T-helper 1 cell (primary cell): ENCODE measurements around the gene HCAR1.
A peak's percentile ranks its signal among the peaks of the same experiment; 100 is the strongest.
"Not testable (repeated sequence)": the region's sequence is repeated elsewhere in the genome, so short reads cannot be mapped to it uniquely, and the experiment has no call there.

Source experiments
- DNase-seq, 5 donors: peaks; one replicate each; pipeline ENCODE4 v3.0.0-alpha.2; 2012 to 2020
- total RNA-seq, 4 donors: gene quantifications; one replicate each; lab custom pipeline; 2026; lab: John Stamatoyannopoulos, UW

HCAR1 gene
- total RNA-seq = 0 to 0.54 (median 0.12) reads per million in 4 donors

DNA sequence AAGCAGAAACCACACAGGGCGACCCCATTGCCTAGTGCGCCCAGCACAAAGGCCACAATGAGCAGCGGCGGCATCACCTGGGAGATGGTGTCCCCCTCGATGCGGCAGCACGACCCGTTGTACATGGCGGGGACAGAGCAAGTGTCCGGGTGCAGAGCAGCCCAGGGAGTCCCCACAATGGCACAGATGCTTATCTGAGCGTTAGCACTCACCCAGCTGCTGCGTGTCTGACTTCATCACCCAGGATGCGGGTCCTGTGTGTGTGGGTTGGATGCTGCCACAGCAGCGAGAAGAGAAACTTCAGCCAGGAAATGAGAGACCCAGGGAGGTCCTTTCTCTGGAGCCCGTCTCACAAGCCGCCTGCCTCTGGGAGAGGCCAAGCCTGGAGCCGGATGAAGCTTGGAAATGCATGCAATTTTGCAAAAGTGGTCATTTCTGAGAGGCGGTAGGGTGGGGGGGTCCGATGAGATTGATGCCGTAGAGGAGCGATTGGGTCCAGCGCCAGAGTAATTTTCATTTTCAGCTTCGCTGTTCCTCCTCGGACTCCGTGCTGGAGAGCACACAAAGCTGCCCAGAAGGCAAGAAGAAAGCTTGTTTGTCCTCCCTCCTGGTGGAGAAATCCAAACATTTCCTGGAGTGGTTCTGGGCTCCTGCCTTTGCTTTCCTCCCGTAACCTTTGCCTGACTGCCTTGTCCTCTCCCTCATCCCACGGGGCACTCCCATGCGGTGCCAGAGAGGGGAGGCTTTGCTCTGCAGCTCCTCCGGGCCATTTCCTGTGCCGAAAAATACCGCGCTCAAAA is at the start of gene HCAR1:
HCAR1 (minus strand) TSS at position 630 of the 800 bp plus-strand sequence; CDS start at position 125, 505 bp downstream.
- DNase-seq = peak in 3 of 5 donors; percentile 5 to 87 (median 6)

DNA sequence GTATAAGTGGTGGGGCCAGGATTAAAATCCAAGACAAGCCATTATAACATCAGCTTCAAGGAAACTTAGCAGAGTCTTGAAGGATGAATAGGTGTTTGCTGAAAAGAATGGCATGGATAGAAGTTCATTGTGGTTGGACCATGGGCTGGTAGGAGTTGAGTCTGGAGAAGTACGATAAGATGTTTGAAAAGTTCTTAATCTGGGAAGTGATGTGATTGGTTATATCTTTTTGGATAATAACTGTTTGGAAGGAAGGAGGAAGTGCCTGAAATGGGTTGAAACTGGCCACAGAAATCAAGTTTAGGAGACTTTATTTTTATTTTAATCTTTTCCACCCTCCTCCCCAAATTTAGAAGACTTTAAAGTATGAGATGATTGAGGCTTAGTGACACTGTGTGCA is 26.9 kb upstream of the HCAR1 start:
- DNase-seq = no peak

DNA sequence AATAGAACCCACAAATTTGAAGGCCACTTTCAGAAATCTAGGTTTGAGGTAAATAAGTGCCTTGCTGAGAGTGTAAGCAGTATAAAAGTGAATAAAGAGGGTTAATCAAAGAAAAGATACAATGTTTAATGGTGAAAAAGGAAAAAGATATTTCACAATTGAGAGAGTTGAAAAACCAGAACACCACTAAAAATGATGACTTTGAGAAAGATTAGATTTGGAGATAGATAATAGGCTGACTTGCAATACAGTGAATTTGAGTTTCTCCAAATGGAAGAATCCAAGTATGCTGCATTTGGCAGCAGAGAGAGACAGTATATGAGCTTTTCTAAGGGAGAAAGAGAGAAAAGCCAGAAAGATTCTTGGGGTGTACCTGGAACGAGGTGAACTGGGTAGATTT is 24.1 kb upstream of the HCAR1 start:
- no peak for DNase-seq

DNA sequence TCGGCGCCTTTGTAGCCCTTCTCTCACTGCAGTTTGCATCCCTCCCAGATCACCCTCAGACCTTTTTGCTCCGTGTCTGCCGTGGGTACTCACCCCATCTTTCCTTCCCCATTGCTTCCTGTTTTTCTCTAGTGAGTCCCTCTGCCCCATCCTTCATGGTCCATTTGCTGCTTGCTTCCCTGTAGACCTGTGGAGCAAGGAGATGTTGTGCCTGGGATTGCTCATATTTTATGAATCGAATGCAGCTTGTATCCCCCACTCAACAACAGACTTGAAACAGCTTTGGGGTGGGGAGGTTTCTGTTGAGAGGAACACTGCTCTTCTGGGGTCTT is 22.6 kb upstream of the HCAR1 start:
- no peak for DNase-seq

DNA sequence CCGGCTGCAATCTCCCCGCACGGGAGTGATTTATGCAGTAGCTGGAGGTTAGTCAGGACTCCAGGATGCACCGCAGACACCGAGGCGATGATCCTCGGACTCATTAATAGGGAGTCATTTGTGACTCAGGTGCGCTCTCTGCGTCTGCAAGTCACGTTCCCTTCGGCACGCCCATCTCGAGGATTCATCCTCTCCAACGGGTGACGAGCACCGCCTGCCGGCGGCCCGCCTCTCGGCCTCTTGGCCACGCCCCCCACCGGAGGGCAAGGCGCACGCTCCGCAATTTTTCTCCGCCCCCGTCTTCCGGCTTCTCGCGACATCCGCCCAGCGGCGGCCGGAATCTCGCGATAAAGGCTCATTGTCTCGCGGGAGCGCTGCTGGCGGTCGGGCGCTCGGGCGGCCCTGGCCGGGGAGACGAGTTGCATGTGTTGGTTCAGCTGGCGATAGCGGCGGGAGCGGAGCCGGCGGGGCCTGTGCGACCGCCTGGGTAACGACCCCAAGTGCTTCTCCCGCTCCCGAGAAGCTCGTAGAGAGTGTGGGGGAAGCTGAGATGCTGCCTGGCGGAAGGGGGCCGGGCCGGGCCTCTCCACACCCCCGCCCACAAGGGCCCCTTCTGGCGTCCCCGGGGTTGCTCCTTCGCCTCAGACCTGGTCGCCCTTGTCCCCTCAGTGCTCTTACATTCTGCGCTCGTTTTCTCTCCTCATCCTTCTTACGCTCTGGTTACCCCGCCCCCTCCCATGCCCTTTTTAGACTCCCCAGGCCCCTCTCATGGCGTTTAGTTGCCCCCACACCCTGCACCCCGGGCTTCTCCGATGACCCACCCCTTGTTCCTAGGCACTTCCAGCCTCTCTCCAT is 22.0 kb upstream of the HCAR1 start, which contains the start of gene DENR:
DENR (plus strand) TSS at position 361 of the 855 bp plus-strand sequence. CDS start 878 bp downstream, outside the sequence.
- peak; percentile 98 to 99 (median 99) for DNase-seq

- not testable (repeated sequence) for DNase-seq
Observed at GRCh38 chr12:122750781-122751515, 20.3 kb upstream of the HCAR1 start.

DNA sequence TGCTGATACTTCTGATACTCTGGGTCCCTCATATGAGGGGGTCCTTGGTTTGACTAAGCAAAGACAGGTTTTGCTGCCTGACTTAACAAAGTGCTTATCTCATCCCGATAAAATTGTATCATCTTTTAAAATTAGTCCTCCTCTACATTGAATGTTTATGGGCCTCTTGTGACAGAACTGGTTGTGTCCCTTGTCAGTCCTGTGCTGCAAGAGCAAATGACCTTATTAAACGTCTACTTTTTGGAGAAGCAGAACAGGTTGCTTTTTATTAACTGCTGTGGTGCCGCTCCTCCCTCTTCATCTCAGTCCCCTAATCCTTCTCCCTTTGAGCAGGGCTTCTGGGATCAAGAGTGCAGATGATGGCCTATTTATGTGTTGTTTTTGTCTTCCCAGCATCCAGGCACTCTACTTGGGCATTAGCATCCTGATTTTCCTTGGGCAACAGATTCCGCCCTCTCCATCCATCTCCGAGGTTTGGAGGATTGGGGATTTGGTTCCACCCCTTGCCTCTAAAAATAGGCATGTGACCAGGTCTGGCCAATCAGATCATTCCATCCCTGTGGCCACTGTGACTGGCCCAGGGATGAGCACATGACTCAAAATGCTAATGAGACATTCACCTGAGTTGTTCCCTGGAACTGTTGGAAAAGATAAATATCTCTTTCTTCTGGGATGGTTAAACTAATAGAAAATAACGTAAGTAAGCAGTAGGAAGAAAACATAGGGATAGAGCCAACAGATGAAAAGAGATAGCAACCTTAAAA is 19.1 kb upstream of the HCAR1 start:
- DNase-seq = no peak

DNA sequence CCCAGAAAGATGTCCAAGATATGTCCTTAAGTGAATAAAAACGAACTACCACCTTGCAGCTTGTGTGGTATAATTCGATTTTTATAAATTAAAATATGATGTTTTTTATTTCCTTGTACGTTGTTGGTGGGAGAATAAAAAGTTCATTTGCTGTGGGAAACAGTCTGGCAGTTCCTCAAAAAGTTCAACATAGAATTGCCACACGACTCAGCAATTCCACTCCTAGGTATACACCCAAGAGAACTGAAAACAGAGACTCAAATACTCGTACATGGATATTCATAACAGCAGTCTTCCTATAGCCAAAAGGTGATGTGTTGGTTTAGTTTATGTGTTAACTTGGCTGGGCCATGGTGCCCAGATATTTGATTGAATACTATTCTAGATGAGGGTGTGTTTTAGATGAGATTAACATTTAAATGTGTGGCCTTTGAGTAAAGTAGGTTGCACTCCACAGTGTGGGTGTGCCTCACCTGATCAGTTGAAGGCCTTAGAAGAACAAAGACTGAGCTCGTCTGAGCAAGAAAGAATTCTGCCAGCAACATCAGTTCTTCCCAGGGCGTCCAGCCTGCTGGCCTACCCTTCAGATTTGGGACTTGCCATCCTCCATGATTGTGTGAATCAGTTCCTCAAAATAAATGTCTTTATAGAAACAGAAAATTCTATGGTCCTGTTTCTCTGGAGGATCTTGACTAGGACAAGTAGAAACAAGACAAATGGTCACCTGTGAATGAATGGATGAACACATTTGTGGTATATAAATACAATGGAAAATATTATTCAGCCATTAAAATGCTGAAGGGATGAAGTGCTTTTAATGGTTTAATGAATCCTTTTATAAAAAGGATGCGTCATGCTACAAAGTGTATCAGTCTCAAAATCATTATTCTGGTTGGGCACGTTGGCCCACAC is 16.8 kb upstream of the HCAR1 start:
- DNase-seq = no peak

GRCh38 chr12:122743895-122744525 is 13.4 kb upstream of the HCAR1 start:
- DNase-seq = no peak

- DNase-seq = no peak
Observed at GRCh38 chr12:122740351-122740750, 9.7 kb upstream of the HCAR1 start.

- DNase-seq = no peak
Observed at GRCh38 chr12:122738571-122738970, 7.9 kb upstream of the HCAR1 start.

- DNase-seq = no peak
Observed at GRCh38 chr12:122732611-122733010, 2.0 kb upstream of the HCAR1 start.

- peak in 1 of 5 donors; percentile 33 for DNase-seq
Observed at GRCh38 chr12:122732170-122732569, 1.5 kb upstream of the HCAR1 start.

DNA sequence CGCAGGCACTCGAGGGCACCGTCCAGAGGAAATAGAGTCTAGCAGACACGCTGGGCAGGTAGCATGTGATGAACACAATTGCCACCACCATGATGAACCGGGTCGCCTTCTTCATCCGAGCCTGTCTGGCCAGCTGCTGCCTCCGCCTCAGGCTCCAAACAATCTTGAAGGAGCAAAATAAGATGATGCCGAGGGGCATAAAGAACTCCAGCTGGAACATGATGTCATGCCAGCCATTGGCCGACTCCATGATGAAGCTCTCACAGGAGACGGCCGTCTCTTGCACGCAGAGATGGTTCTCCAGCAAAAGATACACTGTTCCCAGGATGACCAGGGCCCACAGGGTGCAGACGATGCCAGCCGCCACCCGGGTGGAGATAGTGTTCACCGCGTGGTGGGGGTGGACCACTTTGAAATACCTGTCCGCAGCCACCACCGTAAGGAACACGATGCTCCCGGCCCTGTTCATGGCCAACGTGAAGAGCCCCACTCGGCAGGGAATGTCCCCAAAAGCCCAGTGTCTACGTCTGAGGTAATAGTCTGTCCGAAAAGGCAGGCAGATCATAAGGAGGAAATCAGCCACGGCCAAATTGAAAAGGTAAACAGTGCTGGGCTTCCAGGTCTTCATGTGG is 945 bp downstream of the HCAR1 start:
- DNase-seq = no peak

- DNase-seq = peak in 1 of 5 donors; percentile 33
Observed at GRCh38 chr12:122726080-122726558, 4.5 kb downstream of the HCAR1 start.

DNA sequence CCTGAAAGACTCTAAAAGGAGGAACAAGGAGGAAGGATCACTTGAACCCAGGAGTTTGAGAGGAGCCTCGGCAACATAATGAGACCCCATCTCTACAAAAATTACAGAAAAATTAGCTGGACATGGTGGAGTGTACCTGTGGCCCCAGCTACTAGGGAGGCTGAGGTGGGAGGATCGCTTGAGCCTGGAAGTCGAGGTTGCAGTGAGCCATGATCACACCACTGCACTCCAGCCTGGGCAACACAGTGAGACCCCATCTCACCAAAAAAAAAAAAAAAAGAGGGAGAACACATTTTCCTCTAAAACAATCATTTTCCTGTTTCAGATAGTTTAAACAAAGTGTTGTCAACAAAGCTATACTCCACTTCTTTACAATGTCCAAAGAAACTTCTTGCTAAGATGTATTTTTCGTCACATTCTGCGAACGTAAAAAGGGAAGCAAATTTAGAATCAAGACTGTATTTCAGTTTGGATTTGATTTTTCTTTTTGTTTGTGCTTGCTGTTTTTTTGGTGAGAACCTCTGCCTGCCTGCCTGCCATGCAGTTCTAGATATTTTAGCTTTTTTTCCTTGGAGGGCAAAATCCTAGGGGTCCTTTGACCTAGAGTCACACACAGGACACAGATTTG is 5.1 kb downstream of the HCAR1 start:
- no peak for DNase-seq

DNA sequence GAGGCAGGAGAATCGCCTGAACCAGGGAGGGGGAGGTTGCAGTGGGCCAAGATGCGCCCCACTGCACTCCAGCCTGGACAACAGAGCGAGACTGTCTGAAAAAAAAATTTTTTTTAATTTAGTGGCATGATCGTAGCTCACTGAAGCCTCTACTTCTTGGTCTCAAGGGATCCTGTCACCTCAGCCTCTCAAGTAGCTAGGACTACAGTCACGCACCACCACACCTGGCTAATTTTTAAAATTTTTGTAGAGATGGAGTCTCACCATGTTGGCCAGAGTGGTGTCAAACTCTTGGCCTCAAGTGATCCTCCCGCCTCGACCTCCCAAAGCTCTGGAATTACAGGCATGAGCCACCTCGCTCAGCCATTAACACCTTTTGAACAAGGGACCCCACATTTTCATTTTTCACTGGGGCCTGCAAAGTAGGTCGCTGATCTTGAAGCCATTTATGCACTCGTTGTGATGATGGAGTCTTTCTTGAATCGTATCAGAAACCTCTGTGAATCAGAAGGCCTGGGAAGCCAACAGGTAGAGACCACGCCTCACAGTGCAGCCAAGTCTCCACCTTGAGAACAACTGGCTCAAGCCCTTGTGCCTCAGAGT is 5.9 kb downstream of the HCAR1 start:
- no peak for DNase-seq

DNA sequence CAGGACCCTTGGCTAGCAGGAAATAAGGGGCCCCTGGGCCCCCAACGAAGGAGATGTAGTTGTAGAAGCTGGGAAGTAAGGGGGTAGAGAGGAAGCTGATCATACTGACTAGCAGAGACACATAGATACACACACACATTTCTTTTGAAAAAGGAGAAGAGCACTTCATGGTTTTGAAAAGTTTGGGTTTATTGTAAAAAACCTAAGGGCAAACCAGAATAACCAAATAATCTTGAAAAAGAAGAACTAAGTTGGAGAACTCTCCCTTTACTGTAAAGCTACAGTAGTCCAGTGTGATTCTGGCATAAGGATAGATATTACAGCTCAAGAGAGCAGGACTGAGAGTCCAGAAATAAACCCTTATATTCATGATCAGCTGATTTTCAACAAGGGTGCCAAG is 8.3 kb downstream of the HCAR1 start:
- DNase-seq = no peak

- DNase-seq = peak in 1 of 5 donors; percentile 68
Observed at GRCh38 chr12:122721057-122721545, 9.5 kb downstream of the HCAR1 start.
